GM12801 (cell line): ENCODE results near the gene RSBN1L.

Source experiments
- CTCF ChIP-seq: IDR thresholded peaks from one replicate; pipeline ENCODE4 v1.5.1; 2011; ENCODE audit warnings: control low read depth; ENCODE audit not compliant: insufficient read length; ENCODE audit errors: extremely low read depth

RSBN1L gene

GRCh38 chr7:77802557-77803405, 106.5 kb downstream of the RSBN1L start:
- no peak for TF ChIP-seq CTCF

- no peak for TF ChIP-seq CTCF
These were observed 110.2 kb downstream of the RSBN1L start for GRCh38 chr7:77806425-77806824.

GRCh38 chr7:77808517-77808916, 112.3 kb downstream of the RSBN1L start:
- TF ChIP-seq CTCF: no peak

DNA sequence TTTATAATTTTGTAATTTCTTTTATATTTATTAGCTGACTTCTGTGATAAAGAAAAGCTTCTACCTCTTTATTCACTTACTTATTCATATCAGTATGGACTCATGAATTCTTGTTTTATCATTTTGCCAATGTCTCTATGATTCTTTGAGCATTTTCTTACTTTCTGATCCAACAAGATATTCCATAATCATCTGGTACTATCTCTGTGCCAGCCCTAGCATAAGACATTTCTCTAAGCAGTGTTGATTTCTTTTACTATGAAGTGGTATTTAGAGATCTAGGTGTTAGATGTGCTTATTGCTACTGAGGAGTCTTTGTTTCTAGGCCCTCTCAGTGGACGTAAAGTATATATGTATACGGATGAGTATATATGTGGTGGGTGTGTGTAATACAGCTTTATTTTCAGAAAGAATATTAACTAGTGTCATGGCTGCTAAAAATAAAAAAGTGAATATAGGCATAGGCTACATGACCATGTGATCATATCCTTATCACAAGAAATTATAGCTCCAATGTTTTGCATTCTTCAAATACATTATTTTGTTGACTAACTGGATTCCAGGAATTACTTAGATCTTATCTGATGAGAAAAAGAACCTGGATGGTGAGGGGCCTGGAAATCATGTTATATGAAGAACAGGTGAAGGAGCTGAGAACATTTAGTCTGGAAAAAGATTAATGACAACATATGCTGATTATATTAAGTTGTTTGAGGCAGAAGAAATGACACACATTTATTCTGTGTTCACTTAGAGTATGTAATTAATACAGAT, 115.4 kb downstream of the RSBN1L start:
- TF ChIP-seq CTCF: no peak

GRCh38 chr7:77812290-77812685, 116.0 kb downstream of the RSBN1L start:
- no peak for TF ChIP-seq CTCF

DNA sequence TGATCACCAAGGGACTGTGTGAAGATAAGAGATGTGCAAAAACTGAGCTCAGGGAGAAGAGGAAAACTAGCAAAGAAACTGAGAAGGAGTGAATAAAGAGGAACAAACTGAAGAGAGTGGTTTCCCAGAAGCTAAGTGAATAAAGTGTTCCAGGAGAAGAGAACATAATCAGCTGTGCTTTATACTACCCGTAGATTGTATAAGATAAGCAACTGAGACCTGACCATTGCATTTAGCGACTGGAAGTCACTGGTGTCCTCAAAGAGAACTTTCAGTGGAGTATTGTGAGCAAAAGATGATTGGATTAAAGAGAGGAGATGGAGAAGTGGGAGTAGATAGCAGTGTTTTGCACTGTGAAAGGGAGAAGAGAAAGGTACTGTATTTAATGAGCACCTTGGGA, 116.9 kb downstream of the RSBN1L start:
- no peak for TF ChIP-seq CTCF

DNA sequence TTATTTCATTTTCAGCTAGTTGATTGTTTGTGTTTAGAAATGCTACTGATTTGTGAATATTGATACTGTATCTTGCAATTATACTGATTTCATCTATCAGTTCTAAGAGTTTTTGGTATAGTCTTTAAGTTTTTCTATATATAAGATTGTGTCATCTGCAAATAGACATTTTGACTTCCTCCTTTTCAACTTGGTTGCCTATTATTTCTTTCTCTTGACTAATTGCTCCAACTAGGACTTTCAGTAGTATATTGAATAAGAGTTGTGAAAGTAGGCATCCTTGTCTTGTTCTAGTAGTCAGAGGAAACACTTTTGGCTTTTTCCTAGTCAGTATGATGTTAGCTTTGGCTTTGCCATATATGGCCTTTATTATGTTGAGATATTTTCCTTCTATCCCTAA, 122.8 kb downstream of the RSBN1L start:
- no peak for TF ChIP-seq CTCF
